ENCODE measurements around the gene DNA2. TPM values are rescaled to one million over a fixed set of nuclear protein-coding genes. Genes with fewer than 3 reads are reported as not detected.

The DNA2 gene
- total RNA-seq (2021; ENCODE audit: unreplicated experiment), result 20.9 TPM
- polyA plus RNA-seq (2012), result 2.7 and 5.3 TPM in 2 replicates
- Bru-seq, nascent RNA, result percentile 69 among the genes with signal in this experiment
- BruChase-seq, experiment 1, labeled RNA remaining after a 6-hour chase, result percentile 75 among the genes with signal in this experiment
- BruChase-seq, experiment 2, labeled RNA remaining after a 2-hour chase, result percentile 77 among the genes with signal in this experiment
- long read RNA-seq, partial matches to known transcripts, result 12 of 29 reads
- long read RNA-seq, other reads (novel, unspliced or antisense), result 17 of 29 reads

GRCh38 chr10:68471586-68472408 is at the start of gene DNA2:
TSS of gene DNA2 (minus strand) at chr10:68471973. CDS start at chr10:68471864, 109 bp downstream.
- no TSS peak for BruUV-seq (replicated peaks)
- Histone ChIP-seq H3K9me3 (ENCODE audit: control insufficient read depth in 1 of 2, insufficient read depth in 1 of 2, low read depth in 1 of 2, low read length in 2 of 2) (no peaks in the 10 kb centered on the region), H3K4me3 (replicated peaks in 1 of 2; ENCODE audit: low read depth in 1 of 2, low read length in 2 of 2) (peak within 1 kb of the TSS; percentile 73 to 84), H3K9ac (ENCODE audit: low read length) (peak within 1 kb of the TSS; percentile 93), H4K20me1 (ENCODE audit: insufficient read depth) (no peaks in the 10 kb centered on the region), H3K36me3 (ENCODE audit: control insufficient read depth in 1 of 2, insufficient read depth in 2 of 2, low read length in 2 of 2) (peaks cover 3 to 12% of the 10 kb centered on the region in 2 experiments; a peak in 2 of 4 replicates), H2AFZ (ENCODE audit: low read depth, low read length, poor library complexity, severe bottlenecking) (peak within 1 kb of the TSS; percentile 93), H3K4me2 (ENCODE audit: low read length) (peak within 1 kb of the TSS; percentile 76), H3K27me3 (ENCODE audit: insufficient read depth, low read length) (no peaks in the 10 kb centered on the region), H3K79me2 (ENCODE audit: insufficient read depth, low read length) (peaks cover 43% of the 10 kb centered on the region), H3K9me2 (ENCODE audit: insufficient read depth) (no peaks in the 10 kb centered on the region), H3K4me1 (ENCODE audit: control insufficient read depth in 1 of 2, insufficient read depth in 2 of 2, low read length in 2 of 2) (peaks cover 9 to 16% of the 10 kb centered on the region in 2 experiments), H3K27ac (ENCODE audit: low read depth, low read length) (peak within 1 kb of the TSS; percentile 83)
- DNase-seq (ENCODE audit: low read depth, low spot score), result peak; percentile 53
- intact Hi-C loops (cut with micrococcal nuclease), result no loop called here
- peak; percentile 92 for ATAC-seq
- ChIA-PET POLR2A (no interaction called here), CTCF (no interaction called here), RAD21 (ENCODE audit: low non-redundant PET in 1 of 2, low total read pairs in 2 of 2, uncharacterized antibody in 2 of 2, unreplicated experiment in 2 of 2) (no interaction called here)
- TF ChIP-seq TCF7L2 (IDR thresholded peaks at IDR 0.05; ENCODE audit: borderline replicate concordance, extremely low read depth, insufficient read depth, insufficient read length) (peak; percentile 34), EGR1 (IDR thresholded peaks at IDR 0.05; ENCODE audit: low read depth) (no peak), ZNF274 (IDR thresholded peaks at IDR 0.05; ENCODE audit: low read depth, low read length) (no peak), JUND (IDR thresholded peaks at IDR 0.05) (no peak), POLR2AphosphoS5 (IDR thresholded peaks at IDR 0.05; ENCODE audit: low read depth, low read length) (peak; percentile 71; the same call in 1 of the 2 replicates), RAD21 (IDR thresholded peaks at IDR 0.05; ENCODE audit: low read depth) (no peak), ELF1 (IDR thresholded peaks at IDR 0.05; ENCODE audit: borderline replicate concordance, low read depth) (no peak), ATF3 (IDR thresholded peaks at IDR 0.05) (no peak), FOSL1 (IDR thresholded peaks at IDR 0.05; ENCODE audit: low read depth) (no peak), YY1 (IDR thresholded peaks at IDR 0.05; ENCODE audit: extremely low read depth, insufficient replicate concordance, low read depth, low read length) (no peak), MAX (IDR thresholded peaks at IDR 0.05) (peak; percentile 93), CBX3 (IDR thresholded peaks at IDR 0.05; ENCODE audit: low read depth) (no peak), EZH2 (IDR thresholded peaks at IDR 0.05) (no peak), SP1 (IDR thresholded peaks at IDR 0.05; ENCODE audit: low read depth) (no peak), CTCF (IDR thresholded peaks at IDR 0.05 in 2 of 3, conservative IDR thresholded peaks at IDR 0.05 in 1 of 3; ENCODE audit: borderline replicate concordance in 1 of 3, insufficient read depth in 1 of 3, low read depth in 2 of 3, low read length in 2 of 3) (no peak), SRF (IDR thresholded peaks at IDR 0.05; ENCODE audit: low read depth) (no peak), REST (IDR thresholded peaks at IDR 0.05; ENCODE audit: low read depth) (no peak), POLR2A (IDR thresholded peaks at IDR 0.05; ENCODE audit: borderline replicate concordance, extremely low read depth, insufficient read depth, insufficient read length) (no peak), ZFX (IDR thresholded peaks at IDR 0.05) (peak; percentile 51; the same call in 1 of the 2 replicates), SIN3A (IDR thresholded peaks at IDR 0.05; ENCODE audit: low read depth) (peak; percentile 91), EZH2phosphoT487 (IDR thresholded peaks at IDR 0.05; ENCODE audit: borderline replicate concordance) (no peak)

All from HCT116 (cell line).